ENCODE measurements around the gene WWC2.
"Not testable (repeated sequence)": the region's sequence is repeated elsewhere in the genome, so short reads cannot be mapped to it uniquely, and the experiment has no call there.

WWC2 gene

DNA sequence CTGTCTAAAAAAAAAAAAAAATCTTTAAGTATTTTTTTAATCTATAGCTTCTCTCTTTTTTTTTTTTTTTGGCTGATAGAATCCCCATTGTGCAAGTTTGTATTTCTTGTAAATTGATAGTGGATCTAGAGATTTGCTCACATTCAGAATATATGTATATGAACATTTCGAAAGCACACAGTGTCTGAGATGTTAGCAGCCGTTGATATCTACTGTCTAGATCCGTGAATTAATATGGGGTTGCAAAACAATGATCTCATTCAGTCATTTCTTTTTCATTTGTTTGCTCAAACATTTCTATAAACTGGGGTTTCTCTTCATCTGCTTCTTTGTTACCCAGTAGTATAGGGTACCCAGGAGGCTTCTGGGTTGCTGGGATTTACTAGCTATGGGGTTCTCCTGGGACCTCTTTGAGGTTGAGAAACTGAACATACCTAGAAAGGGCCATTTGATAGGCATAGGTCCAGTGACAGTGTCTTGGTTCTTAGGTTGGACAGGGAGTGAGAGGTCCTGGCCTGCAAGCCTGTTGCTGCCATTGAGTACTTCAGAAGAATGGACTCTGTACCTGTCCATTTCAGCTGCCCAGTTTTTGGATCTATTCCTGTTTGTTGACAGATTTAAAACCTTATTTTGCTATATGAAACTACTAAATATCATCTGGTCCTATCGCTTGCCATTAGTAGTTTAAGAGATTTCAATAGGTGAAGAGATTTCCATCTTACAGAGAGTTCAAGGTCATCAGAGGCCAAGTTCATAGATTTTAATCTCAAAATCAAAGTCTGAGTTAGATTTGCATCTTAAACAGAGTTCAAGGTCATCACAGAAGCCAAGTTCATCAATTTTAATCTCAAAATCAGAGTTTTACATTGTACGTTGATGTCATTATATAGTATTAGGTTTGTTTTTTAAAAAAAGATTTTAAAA is 50.8 kb downstream of the WWC2 start (continued):
- TF ChIP-seq, protein P1, sequence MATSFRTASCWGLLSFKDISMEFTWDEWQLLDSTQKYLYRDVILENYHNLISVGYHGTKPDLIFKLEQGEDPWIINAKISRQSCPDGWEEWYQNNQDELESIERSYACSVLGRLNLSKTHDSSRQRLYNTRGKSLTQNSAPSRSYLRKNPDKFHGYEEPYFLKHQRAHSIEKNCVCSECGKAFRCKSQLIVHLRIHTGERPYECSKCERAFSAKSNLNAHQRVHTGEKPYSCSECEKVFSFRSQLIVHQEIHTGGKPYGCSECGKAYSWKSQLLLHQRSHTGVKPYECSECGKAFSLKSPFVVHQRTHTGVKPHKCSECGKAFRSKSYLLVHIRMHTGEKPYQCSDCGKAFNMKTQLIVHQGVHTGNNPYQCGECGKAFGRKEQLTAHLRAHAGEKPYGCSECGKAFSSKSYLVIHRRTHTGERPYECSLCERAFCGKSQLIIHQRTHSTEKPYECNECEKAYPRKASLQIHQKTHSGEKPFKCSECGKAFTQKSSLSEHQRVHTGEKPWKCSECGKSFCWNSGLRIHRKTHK (tag by site-specific recombination; IDR thresholded peaks at IDR 0.05), result no peak
- TF ChIP-seq, protein P2, sequence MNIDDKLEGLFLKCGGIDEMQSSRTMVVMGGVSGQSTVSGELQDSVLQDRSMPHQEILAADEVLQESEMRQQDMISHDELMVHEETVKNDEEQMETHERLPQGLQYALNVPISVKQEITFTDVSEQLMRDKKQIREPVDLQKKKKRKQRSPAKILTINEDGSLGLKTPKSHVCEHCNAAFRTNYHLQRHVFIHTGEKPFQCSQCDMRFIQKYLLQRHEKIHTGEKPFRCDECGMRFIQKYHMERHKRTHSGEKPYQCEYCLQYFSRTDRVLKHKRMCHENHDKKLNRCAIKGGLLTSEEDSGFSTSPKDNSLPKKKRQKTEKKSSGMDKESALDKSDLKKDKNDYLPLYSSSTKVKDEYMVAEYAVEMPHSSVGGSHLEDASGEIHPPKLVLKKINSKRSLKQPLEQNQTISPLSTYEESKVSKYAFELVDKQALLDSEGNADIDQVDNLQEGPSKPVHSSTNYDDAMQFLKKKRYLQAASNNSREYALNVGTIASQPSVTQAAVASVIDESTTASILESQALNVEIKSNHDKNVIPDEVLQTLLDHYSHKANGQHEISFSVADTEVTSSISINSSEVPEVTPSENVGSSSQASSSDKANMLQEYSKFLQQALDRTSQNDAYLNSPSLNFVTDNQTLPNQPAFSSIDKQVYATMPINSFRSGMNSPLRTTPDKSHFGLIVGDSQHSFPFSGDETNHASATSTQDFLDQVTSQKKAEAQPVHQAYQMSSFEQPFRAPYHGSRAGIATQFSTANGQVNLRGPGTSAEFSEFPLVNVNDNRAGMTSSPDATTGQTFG (tag by site-specific recombination; IDR thresholded peaks at IDR 0.05; ENCODE audit: borderline replicate concordance), result no peak
- no peak for TF ChIP-seq ZSCAN23 (tag by site-specific recombination; IDR thresholded peaks at IDR 0.05)
- TF ChIP-seq, protein P3, sequence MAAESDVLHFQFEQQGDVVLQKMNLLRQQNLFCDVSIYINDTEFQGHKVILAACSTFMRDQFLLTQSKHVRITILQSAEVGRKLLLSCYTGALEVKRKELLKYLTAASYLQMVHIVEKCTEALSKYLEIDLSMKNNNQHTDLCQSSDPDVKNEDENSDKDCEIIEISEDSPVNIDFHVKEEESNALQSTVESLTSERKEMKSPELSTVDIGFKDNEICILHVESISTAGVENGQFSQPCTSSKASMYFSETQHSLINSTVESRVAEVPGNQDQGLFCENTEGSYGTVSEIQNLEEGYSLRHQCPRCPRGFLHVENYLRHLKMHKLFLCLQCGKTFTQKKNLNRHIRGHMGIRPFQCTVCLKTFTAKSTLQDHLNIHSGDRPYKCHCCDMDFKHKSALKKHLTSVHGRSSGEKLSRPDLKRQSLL (tag by site-specific recombination; IDR thresholded peaks at IDR 0.05), result no peak

DNA sequence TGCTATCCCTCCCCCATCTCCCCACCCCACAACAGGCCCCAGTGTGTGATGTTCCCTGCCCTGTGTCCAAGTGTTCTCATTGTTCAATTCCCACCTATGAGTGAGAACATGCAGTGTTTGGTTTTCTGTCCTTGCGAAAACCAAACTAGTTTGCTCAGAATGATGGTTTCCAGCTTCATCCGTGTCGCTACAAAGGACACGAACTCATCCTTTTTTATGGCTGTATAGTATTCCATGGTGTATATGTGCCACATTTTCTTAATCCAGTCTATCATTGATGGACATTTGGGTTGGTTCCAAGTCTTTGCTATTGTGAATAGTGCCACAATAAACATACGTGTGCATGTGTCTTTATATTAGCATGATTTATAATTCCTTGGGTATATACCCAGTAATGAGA is 51.6 kb downstream of the WWC2 start:
- H3K36me3 ChIP-seq (ENCODE audit: control insufficient read depth in 2 of 2, insufficient read depth in 1 of 2, low read length in 2 of 2); H3K4me1 ChIP-seq (ENCODE audit: control insufficient read depth, insufficient read depth, low read length); H3K4me3 ChIP-seq (ENCODE audit: low read depth, low read length); CTCF ChIA-PET; H3K27ac ChIP-seq (ENCODE audit: extremely low read depth, low read depth, low read length); POLR2A ChIA-PET; H3K9me3 ChIP-seq (ENCODE audit: control insufficient read depth, insufficient read depth, low read depth, low read length): not testable (repeated sequence)
- TF ChIP-seq ZNF146 (tag by site-specific recombination; IDR thresholded peaks at IDR 0.05), result peak; percentile 92

DNA sequence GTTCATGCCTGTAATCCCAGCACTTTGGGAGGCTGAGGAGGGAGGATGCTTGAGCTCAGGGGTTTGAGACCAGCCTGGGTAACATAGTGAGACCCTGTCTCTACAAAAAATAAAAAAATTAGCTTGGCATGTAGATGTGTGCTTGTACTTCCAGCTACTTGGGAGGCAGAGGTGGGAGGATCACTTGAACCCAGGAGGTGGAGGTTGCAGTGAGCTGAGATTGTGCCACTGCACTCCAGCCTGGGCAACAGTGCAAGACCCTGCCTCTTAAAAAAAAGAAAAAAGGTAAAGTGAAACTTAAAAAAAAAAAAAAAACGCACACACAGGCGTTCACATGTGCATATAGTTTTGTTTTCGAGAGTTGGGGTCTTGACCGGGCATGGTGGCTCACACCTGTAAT is 53.2 kb downstream of the WWC2 start:
- H3K4me3 ChIP-seq (ENCODE audit: low read depth, low read length); H3K4me1 ChIP-seq (ENCODE audit: control insufficient read depth, insufficient read depth, low read length); H3K36me3 ChIP-seq (ENCODE audit: control insufficient read depth in 2 of 2, insufficient read depth in 1 of 2, low read length in 2 of 2); H3K27ac ChIP-seq (ENCODE audit: extremely low read depth, low read depth, low read length); H3K9me3 ChIP-seq (ENCODE audit: control insufficient read depth, insufficient read depth, low read depth, low read length); POLR2A ChIA-PET: not testable (repeated sequence)
- CTCF ChIA-PET, result interaction anchor here (0.7 kb wide), 1 partner anchor 110 kb away, joined by 5 read pairs; no protein-coding TSS in a partner anchor

DNA sequence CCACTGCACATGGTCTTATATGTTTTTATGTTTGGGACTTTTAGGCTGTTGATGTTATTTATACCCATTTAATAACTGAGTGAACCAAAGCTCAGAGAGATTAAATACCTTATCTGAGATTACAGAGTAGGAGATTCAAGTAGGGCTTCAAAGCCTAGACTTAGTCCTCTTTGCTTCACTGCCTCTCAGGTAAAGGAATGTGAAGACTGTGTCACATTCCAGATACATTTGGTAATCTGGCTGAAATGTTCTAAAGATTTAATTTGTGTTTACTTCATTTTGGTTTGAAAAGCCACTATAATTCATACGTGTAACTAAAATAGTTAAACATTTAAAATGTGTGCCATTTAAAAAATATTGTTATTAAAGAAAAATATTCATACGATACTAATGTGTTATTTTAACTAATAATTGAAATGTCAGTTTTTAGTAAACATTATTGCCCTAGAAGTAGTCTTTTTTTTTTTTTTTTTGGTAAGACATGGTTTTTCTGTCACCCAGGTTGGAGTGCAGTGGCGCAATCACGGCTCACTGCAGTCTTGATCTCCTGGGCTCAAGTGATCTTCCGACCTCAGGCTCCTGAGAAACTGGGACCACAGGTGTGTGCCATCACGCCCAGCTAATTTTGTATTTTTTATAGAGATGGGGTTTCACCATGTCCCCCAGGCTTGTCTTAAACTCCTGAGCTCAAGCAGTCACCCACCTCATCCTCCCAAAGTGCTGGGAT is 54.3 kb downstream of the WWC2 start:
- no peaks in the 10 kb centered on the region for H3K9me3 ChIP-seq (ENCODE audit: control insufficient read depth, insufficient read depth, low read depth, low read length)
- 0 out of 2 replicates have a peak, but pooled peaks cover 5% of the 10 kb centered on the region for H3K4me1 ChIP-seq (ENCODE audit: control insufficient read depth, insufficient read depth, low read length)
- H3K4me3 ChIP-seq (ENCODE audit: low read depth, low read length), result no peak overlapping the region
- POLR2A ChIA-PET, result no interaction called here
- H3K27ac ChIP-seq (ENCODE audit: extremely low read depth, low read depth, low read length), result no peak overlapping the region
- CTCF ChIA-PET, result interaction anchor here (0.7 kb wide), 1 partner anchor 108 kb away, joined by 5 read pairs; no protein-coding TSS in a partner anchor
- H3K36me3 ChIP-seq (ENCODE audit: control insufficient read depth in 2 of 2, insufficient read depth in 1 of 2, low read length in 2 of 2), result no peaks in the 10 kb centered on the region
- TF ChIP-seq, protein P4, sequence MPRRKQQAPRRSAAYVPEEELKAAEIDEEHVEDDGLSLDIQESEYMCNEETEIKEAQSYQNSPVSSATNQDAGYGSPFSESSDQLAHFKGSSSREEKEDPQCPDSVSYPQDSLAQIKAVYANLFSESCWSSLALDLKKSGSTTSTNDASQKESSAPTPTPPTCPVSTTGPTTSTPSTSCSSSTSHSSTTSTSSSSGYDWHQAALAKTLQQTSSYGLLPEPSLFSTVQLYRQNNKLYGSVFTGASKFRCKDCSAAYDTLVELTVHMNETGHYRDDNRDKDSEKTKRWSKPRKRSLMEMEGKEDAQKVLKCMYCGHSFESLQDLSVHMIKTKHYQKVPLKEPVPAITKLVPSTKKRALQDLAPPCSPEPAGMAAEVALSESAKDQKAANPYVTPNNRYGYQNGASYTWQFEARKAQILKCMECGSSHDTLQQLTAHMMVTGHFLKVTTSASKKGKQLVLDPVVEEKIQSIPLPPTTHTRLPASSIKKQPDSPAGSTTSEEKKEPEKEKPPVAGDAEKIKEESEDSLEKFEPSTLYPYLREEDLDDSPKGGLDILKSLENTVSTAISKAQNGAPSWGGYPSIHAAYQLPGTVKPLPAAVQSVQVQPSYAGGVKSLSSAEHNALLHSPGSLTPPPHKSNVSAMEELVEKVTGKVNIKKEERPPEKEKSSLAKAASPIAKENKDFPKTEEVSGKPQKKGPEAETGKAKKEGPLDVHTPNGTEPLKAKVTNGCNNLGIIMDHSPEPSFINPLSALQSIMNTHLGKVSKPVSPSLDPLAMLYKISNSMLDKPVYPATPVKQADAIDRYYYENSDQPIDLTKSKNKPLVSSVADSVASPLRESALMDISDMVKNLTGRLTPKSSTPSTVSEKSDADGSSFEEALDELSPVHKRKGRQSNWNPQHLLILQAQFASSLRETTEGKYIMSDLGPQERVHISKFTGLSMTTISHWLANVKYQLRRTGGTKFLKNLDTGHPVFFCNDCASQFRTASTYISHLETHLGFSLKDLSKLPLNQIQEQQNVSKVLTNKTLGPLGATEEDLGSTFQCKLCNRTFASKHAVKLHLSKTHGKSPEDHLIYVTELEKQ (tag by site-specific recombination; IDR thresholded peaks at IDR 0.05; ENCODE audit: borderline replicate concordance), result no peak
- TF ChIP-seq ZNF133 (tag by site-specific recombination; IDR thresholded peaks at IDR 0.05) (no peak), ZNF791 (tag by site-specific recombination; IDR thresholded peaks at IDR 0.05) (no peak), MYNN (tag by site-specific recombination; IDR thresholded peaks at IDR 0.05; ENCODE audit: borderline replicate concordance) (no peak), ZNF404 (tag by site-specific recombination; IDR thresholded peaks at IDR 0.05) (no peak), RBAK (tag by site-specific recombination; IDR thresholded peaks at IDR 0.05) (no peak)
- TF ChIP-seq, protein P5, sequence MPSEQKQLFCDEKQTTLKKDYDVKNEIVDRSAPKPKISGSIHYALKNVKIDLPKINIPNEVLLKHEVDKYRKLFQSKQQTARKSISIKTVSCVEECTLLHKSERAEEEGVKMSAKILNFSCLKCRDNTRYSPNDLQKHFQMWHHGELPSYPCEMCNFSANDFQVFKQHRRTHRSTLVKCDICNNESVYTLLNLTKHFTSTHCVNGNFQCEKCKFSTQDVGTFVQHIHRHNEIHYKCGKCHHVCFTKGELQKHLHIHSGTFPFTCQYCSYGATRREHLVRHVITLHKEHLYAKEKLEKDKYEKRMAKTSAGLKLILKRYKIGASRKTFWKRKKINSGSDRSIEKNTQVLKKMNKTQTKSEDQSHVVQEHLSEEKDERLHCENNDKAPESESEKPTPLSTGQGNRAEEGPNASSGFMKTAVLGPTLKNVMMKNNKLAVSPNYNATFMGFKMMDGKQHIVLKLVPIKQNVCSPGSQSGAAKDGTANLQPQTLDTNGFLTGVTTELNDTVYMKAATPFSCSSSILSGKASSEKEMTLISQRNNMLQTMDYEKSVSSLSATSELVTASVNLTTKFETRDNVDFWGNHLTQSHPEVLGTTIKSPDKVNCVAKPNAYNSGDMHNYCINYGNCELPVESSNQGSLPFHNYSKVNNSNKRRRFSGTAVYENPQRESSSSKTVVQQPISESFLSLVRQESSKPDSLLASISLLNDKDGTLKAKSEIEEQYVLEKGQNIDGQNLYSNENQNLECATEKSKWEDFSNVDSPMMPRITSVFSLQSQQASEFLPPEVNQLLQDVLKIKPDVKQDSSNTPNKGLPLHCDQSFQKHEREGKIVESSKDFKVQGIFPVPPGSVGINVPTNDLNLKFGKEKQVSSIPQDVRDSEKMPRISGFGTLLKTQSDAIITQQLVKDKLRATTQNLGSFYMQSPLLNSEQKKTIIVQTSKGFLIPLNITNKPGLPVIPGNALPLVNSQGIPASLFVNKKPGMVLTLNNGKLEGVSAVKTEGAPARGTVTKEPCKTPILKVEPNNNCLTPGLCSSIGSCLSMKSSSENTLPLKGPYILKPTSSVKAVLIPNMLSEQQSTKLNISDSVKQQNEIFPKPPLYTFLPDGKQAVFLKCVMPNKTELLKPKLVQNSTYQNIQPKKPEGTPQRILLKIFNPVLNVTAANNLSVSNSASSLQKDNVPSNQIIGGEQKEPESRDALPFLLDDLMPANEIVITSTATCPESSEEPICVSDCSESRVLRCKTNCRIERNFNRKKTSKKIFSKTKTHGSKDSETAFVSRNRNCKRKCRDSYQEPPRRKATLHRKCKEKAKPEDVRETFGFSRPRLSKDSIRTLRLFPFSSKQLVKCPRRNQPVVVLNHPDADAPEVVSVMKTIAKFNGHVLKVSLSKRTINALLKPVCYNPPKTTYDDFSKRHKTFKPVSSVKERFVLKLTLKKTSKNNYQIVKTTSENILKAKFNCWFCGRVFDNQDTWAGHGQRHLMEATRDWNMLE (tag by site-specific recombination; conservative IDR thresholded peaks at IDR 0.05; ENCODE audit: low read depth), result no peak
